A673 (cell line): ENCODE results near the gene C10orf62. TPM values are rescaled to one million over a fixed set of nuclear protein-coding genes. Genes with fewer than 3 reads are reported as not detected.

Experiments
- BruUV-seq: library from RNA; stranded (reverse); fragments of 400-500 nt; replicated peaks from 2 replicates; lab custom pipeline; 2021; lab: Mats Ljungman, UMichigan
- CTCF ChIA-PET: fragments of 300-600 bp; sonication (Branson Sonifier 250); formaldehyde crosslinking; loops from one replicate; lab custom pipeline; 2022; ENCODE audit warnings: antibody characterized with exemption; lab: Charles Lee
- POLR2A ChIA-PET: fragments of 300-600 bp; sonication (Branson Sonifier 250); formaldehyde crosslinking; loops from one replicate; lab custom pipeline; 2022; ENCODE audit warnings: antibody characterized with exemption; ENCODE audit not compliant: low non-redundant PET; lab: Charles Lee
- DNase-seq: peaks from one replicate; pipeline ENCODE4 v3.0.0-alpha.2; 2015; ENCODE audit warnings: low spot score
- H3K27ac ChIP-seq: fragments of 200-600 bp; sonication (generic); 2 replicates; pipeline ENCODE4 v1.5.1; 2016; ENCODE audit warnings: mixed run types, low read depth, mild to moderate bottlenecking, mixed read lengths, antibody characterized with exemption, low read length; ENCODE audit not compliant: poor library complexity, severe bottlenecking
- H3K27me3 ChIP-seq: fragments of 200-600 bp; sonication (generic); replicated peaks from 2 replicates; pipeline ENCODE4 v1.6.1; 2017; ENCODE audit warnings: mixed run types, low read depth, mild to moderate bottlenecking, mixed read lengths, antibody characterized with exemption, low read length; ENCODE audit not compliant: insufficient read depth, poor library complexity
- H3K36me3 ChIP-seq: fragments of 200-600 bp; sonication (generic); 2 replicates; pipeline ENCODE4 v1.6.1; 2016; ENCODE audit warnings: mixed run types, mild to moderate bottlenecking, mixed read lengths, antibody characterized with exemption, low read length; ENCODE audit not compliant: insufficient read depth, poor library complexity, severe bottlenecking
- H3K4me1 ChIP-seq: fragments of 200-600 bp; sonication (generic); 2 replicates; pipeline ENCODE4 v1.6.1; 2017; ENCODE audit warnings: mixed run types, mild to moderate bottlenecking, mixed read lengths, antibody characterized with exemption, low read length; ENCODE audit not compliant: insufficient read depth, poor library complexity, severe bottlenecking
- H3K4me3 ChIP-seq: fragments of 200-600 bp; sonication (generic); 2 replicates; pipeline ENCODE4 v1.5.1; 2016; ENCODE audit warnings: low read depth, mixed run types, mild to moderate bottlenecking, mixed read lengths, low read length; ENCODE audit not compliant: poor library complexity, severe bottlenecking
- H3K9me3 ChIP-seq: fragments of 200-600 bp; sonication (generic); 2 replicates; pipeline ENCODE4 v1.6.1; 2016; ENCODE audit warnings: mixed run types, low read depth, mild to moderate bottlenecking, mixed read lengths, antibody characterized with exemption, low read length; ENCODE audit not compliant: poor library complexity, severe bottlenecking
- EZH2 ChIP-seq: fragments of 200-600 bp; sonication (generic); IDR thresholded peaks from 2 replicates; pipeline ENCODE4 v1.6.1; 2017; ENCODE audit warnings: borderline replicate concordance, low read depth, mild to moderate bottlenecking, mixed read lengths, antibody characterized with exemption, low read length; ENCODE audit not compliant: poor library complexity, severe bottlenecking
- intact Hi-C: fragments of 100-400 bp; cut with micrococcal nuclease; formaldehyde crosslinking; loops from one replicate; pipeline ENCODE4 v1.10.0; 2022; ENCODE audit not compliant: unreplicated experiment
- total RNA-seq: library from RNA; stranded (reverse); gene quantifications from 2 replicates; pipeline ENCODE4 v1.2.3, GENCODE V29; 2021
- TF ChIP-seq, protein P1 (sequence below): fragments of 300-800, 200-600 bp; sonication (generic); conservative IDR thresholded peaks from 2 replicates; pipeline ENCODE4 v1.5.1; 2017; ENCODE audit warnings: low read depth, mild to moderate bottlenecking, antibody characterized with exemption, low read length, moderate library complexity, mixed read lengths

Gene C10orf62
- total RNA-seq, 1 experiment from 2014 or later, result not detected

- no peaks in the 10 kb centered on the region for H3K4me1 ChIP-seq
- POLR2A ChIA-PET, result no interaction called here
These were observed 11.8 kb upstream of the C10orf62 start for GRCh38 chr10:97577701-97578100.

GRCh38 chr10:97578171-97578844 lies 11.2 kb upstream of the C10orf62 start:
- H3K36me3 ChIP-seq, result no peaks in the 10 kb centered on the region
- no peak for TF ChIP-seq EZH2
- TF ChIP-seq, protein P1, sequence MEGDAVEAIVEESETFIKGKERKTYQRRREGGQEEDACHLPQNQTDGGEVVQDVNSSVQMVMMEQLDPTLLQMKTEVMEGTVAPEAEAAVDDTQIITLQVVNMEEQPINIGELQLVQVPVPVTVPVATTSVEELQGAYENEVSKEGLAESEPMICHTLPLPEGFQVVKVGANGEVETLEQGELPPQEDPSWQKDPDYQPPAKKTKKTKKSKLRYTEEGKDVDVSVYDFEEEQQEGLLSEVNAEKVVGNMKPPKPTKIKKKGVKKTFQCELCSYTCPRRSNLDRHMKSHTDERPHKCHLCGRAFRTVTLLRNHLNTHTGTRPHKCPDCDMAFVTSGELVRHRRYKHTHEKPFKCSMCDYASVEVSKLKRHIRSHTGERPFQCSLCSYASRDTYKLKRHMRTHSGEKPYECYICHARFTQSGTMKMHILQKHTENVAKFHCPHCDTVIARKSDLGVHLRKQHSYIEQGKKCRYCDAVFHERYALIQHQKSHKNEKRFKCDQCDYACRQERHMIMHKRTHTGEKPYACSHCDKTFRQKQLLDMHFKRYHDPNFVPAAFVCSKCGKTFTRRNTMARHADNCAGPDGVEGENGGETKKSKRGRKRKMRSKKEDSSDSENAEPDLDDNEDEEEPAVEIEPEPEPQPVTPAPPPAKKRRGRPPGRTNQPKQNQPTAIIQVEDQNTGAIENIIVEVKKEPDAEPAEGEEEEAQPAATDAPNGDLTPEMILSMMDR, result no peak
- ChIA-PET CTCF (no interaction called here), POLR2A (no interaction called here)
- no peaks in the 10 kb centered on the region for H3K9me3 ChIP-seq
- H3K27ac ChIP-seq, result no peak overlapping the region
- no peak for DNase-seq
- BruUV-seq, result no TSS peak
- no peaks in the 10 kb centered on the region for H3K27me3 ChIP-seq
- intact Hi-C loops, result no loop called here
- no peaks in the 10 kb centered on the region for H3K4me1 ChIP-seq
- no peak overlapping the region for H3K4me3 ChIP-seq

More at GRCh38 chr10:97577701-97578100, 11.8 kb upstream of the C10orf62 start:
- H3K36me3 ChIP-seq, result no peaks in the 10 kb centered on the region
- H3K27ac ChIP-seq, result no peak overlapping the region
- BruUV-seq, result no TSS peak
- TF ChIP-seq, protein P1, result no peak
- TF ChIP-seq EZH2, result no peak
- H3K4me3 ChIP-seq, result no peak overlapping the region
- no peak for DNase-seq
- H3K27me3 ChIP-seq, result no peaks in the 10 kb centered on the region
- CTCF ChIA-PET, result no interaction called here
- intact Hi-C loops, result no loop called here
- no peaks in the 10 kb centered on the region for H3K9me3 ChIP-seq

DNA sequence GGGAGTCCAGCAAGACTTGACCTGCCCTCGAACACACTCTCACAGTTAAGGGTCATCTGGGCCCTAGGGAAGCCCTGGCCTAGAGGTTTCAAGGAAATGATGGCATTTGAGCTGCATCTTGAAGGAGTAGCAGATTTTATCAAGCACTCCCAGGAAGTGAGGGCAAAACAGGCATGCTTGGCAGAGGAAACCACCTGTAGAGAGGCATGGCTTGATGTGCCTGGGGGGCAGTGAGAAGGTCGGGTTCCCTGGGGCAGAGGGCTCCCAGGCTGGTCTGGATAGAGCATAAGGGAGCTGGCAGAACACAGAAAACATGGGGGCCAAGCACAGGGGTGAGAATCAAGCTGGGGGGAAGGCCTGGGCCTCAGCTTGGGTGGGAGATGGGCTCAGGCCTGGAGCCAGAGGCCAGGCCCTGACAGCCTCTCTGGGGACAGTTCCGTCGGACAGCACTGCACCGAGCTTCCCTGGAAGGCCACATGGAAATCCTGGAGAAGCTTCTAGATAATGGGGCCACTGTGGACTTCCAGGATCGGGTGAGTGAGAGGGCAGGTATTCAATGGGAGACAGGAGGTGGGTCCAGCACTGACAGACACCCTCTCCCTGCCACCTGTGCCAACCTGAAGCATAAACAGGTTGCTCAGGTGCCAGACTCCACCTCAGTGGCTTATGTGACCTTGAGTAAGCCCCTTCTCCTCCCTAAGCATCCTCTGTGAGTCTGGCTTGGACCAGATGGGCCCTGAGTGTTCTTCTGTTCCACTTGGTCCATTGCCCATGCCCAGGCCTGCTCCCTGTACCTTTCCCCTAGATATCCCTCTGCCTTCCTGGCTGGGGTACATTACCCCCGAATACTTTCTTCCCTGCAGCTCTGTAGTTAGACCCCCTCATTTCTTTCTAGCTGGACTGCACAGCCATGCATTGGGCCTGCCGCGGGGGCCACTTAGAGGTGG lies 8.8 kb upstream of the C10orf62 start:
- intact Hi-C loops, result no loop called here
- CTCF ChIA-PET, result no interaction called here
- POLR2A ChIA-PET, result no interaction called here
- no peak for DNase-seq
- Histone ChIP-seq H3K4me1 (no peaks in the 10 kb centered on the region), H3K4me3 (no peak overlapping the region), H3K27me3 (no peaks in the 10 kb centered on the region), H3K9me3 (no peaks in the 10 kb centered on the region), H3K27ac (no peak overlapping the region), H3K36me3 (no peaks in the 10 kb centered on the region)
- no TSS peak for BruUV-seq
- TF ChIP-seq, protein P1, result no peak
- no peak for TF ChIP-seq EZH2
